ENCODE results near the gene FNBP1L.

Gene FNBP1L

GRCh38 chr1:93488207-93488606 is 40.3 kb downstream of the FNBP1L start:
- FAIRE-seq (no peak), DNase-seq (ENCODE audit: insufficient read length, low spot score) (no peak)
- TF ChIP-seq POLR2A (IDR thresholded peaks at IDR 0.05; ENCODE audit: low read depth, low read length) = no peak

- DNase-seq (ENCODE audit: insufficient read length, low spot score) = no peak
- TF ChIP-seq POLR2A (IDR thresholded peaks at IDR 0.05; ENCODE audit: low read depth, low read length) = no peak
- no peak for FAIRE-seq
Observed at GRCh38 chr1:93489756-93490155, 41.8 kb downstream of the FNBP1L start.

GRCh38 chr1:93490357-93490756 is 42.4 kb downstream of the FNBP1L start:
- DNase-seq (ENCODE audit: insufficient read length, low spot score) (no peak), FAIRE-seq (peak; percentile 48)
- no peak for TF ChIP-seq POLR2A (IDR thresholded peaks at IDR 0.05; ENCODE audit: low read depth, low read length)

GRCh38 chr1:93495911-93496310 is 48.0 kb downstream of the FNBP1L start:
- no peak for TF ChIP-seq POLR2A (IDR thresholded peaks at IDR 0.05; ENCODE audit: low read depth, low read length)
- no peak for DNase-seq (ENCODE audit: insufficient read length, low spot score)
- FAIRE-seq = no peak

- DNase-seq (ENCODE audit: insufficient read length, low spot score) (no peak), FAIRE-seq (no peak)
- no peak for TF ChIP-seq POLR2A (IDR thresholded peaks at IDR 0.05; ENCODE audit: low read depth, low read length)
Observed at GRCh38 chr1:93496520-93496919, 48.6 kb downstream of the FNBP1L start.

GRCh38 chr1:93499075-93499474 is 51.2 kb downstream of the FNBP1L start:
- TF ChIP-seq POLR2A (IDR thresholded peaks at IDR 0.05; ENCODE audit: low read depth, low read length) = no peak
- FAIRE-seq (no peak), DNase-seq (ENCODE audit: insufficient read length, low spot score) (no peak)

- DNase-seq (ENCODE audit: insufficient read length, low spot score) = no peak
- TF ChIP-seq POLR2A (IDR thresholded peaks at IDR 0.05; ENCODE audit: low read depth, low read length) = no peak
- no peak for FAIRE-seq
Observed at GRCh38 chr1:93499533-93499932, 51.6 kb downstream of the FNBP1L start.

GRCh38 chr1:93500275-93500674 is 52.4 kb downstream of the FNBP1L start:
- no peak for DNase-seq (ENCODE audit: insufficient read length, low spot score)
- FAIRE-seq = no peak
- TF ChIP-seq POLR2A (IDR thresholded peaks at IDR 0.05; ENCODE audit: low read depth, low read length) = no peak

GRCh38 chr1:93501399-93501798 is 53.5 kb downstream of the FNBP1L start:
- FAIRE-seq (no peak), DNase-seq (ENCODE audit: insufficient read length, low spot score) (no peak)
- TF ChIP-seq POLR2A (IDR thresholded peaks at IDR 0.05; ENCODE audit: low read depth, low read length) = no peak

GRCh38 chr1:93501829-93502369 is 54.0 kb downstream of the FNBP1L start:
- DNase-seq (ENCODE audit: insufficient read length, low spot score) (no peak), FAIRE-seq (no peak)
- no peak for TF ChIP-seq POLR2A (IDR thresholded peaks at IDR 0.05; ENCODE audit: low read depth, low read length)

- FAIRE-seq (peak; percentile 15), DNase-seq (ENCODE audit: insufficient read length, low spot score) (no peak)
- no peak for TF ChIP-seq POLR2A (IDR thresholded peaks at IDR 0.05; ENCODE audit: low read depth, low read length)
Observed at GRCh38 chr1:93502571-93502970, 54.7 kb downstream of the FNBP1L start.

- no peak for TF ChIP-seq POLR2A (IDR thresholded peaks at IDR 0.05; ENCODE audit: low read depth, low read length)
- DNase-seq (ENCODE audit: insufficient read length, low spot score) (no peak), FAIRE-seq (no peak)
Observed at GRCh38 chr1:93503163-93503562, 55.2 kb downstream of the FNBP1L start.

GRCh38 chr1:93503816-93504215 is 55.9 kb downstream of the FNBP1L start:
- no peak for DNase-seq (ENCODE audit: insufficient read length, low spot score)
- no peak for FAIRE-seq
- TF ChIP-seq POLR2A (IDR thresholded peaks at IDR 0.05; ENCODE audit: low read depth, low read length) = no peak

GRCh38 chr1:93504247-93505033 is 56.5 kb downstream of the FNBP1L start:
- FAIRE-seq (no peak), DNase-seq (ENCODE audit: insufficient read length, low spot score) (no peak)
- TF ChIP-seq POLR2A (IDR thresholded peaks at IDR 0.05; ENCODE audit: low read depth, low read length) = no peak

- no peak for TF ChIP-seq POLR2A (IDR thresholded peaks at IDR 0.05; ENCODE audit: low read depth, low read length)
- no peak for DNase-seq (ENCODE audit: insufficient read length, low spot score)
- FAIRE-seq = no peak
Observed at GRCh38 chr1:93506126-93506525, 58.2 kb downstream of the FNBP1L start.

Data from H54 (cell line).